Esophagus squamous epithelium (tissue), 5 donors: ENCODE results near the gene CILP2. TPM values are rescaled to one million over a fixed set of nuclear protein-coding genes. Genes with fewer than 3 reads are reported as not detected.

Experiments
- DNase-seq: peaks from one replicate; lab custom pipeline; 2025; lab: John Stamatoyannopoulos, UW
- H3K27ac ChIP-seq, 4 donors: fragments of 200-600 bp; sonication (generic); one replicate each; pipeline ENCODE4 v1.5.1; 2016 to 2019; ENCODE audit warnings: mild to moderate bottlenecking in 1 of 4
- H3K27me3 ChIP-seq, 4 donors: fragments of 200-600 bp; sonication (generic); 1 replicate in 3 of 4; 2 replicates in 1 of 4; pipeline versions ENCODE4 v1.5.1 to v1.6.0; 2017 to 2021; ENCODE audit warnings: antibody characterized with exemption in 1 of 4
- H3K36me3 ChIP-seq, 3 donors: fragments of 200-600 bp; sonication (generic); one replicate each; pipeline ENCODE4 v1.5.1; 2016 to 2019
- H3K4me1 ChIP-seq, 3 donors: fragments of 200-600 bp; sonication (generic); one replicate each; pipeline ENCODE4 v1.5.1; 2017 to 2019
- H3K4me3 ChIP-seq, 4 donors: fragments of 200-600 bp; sonication (generic); 1 replicate in 3 of 4; 2 replicates in 1 of 4; pipeline ENCODE4 v1.5.1; 2016 to 2019; ENCODE audit warnings: mild to moderate bottlenecking in 2 of 4, moderate library complexity in 1 of 4
- H3K9me3 ChIP-seq, 3 donors: fragments of 200-600 bp; sonication (generic); one replicate each; pipeline ENCODE4 v1.5.1; 2016 to 2019
- POLR2A ChIP-seq, 4 donors: fragments of 450-650 bp; IDR thresholded peaks; one replicate each; pipeline ENCODE4 v1.6.1; 2017; ENCODE audit warnings: antibody characterized with exemption in 4 of 4, mild to moderate bottlenecking in 4 of 4, moderate library complexity in 3 of 4
- WGBS, 2 donors: methylation state at CpG; one replicate each; pipeline ENCODE4 v1.1.5; 2018; 5-methylcytosine and 5-hydroxymethylcytosine counted together
- intact Hi-C: fragments of 100-400 bp; cut with DNase I; formaldehyde crosslinking; loops from one replicate; pipeline ENCODE4 v1.15.0; 2022
- total RNA-seq, 4 donors: library from RNA; depleted of rRNA; stranded (reverse); fragments of >200 nt; gene quantifications; one replicate each; pipeline ENCODE4 v1.1.0, GENCODE V29; 2016
- TF ChIP-seq, protein P1 (sequence below), 6 experiments: fragments of 450-650 bp in 4 of 6; fragments of 200-600 bp in 2 of 6; sonication (generic) in 2 of 6; IDR thresholded peaks; one replicate each; pipeline ENCODE4 v1.5.1; 2016 to 2019; ENCODE audit warnings: antibody characterized with exemption in 6 of 6, mild to moderate bottlenecking in 4 of 6, moderate library complexity in 4 of 6
- donor health status: DM: yes; HTN: yes; CAD: no.

Gene CILP2
- under 1 TPM in 1 of 4 donors, not detected in 3; under 0.01 TPM for total RNA-seq

- 21% methylated on average over 2 of the region's 56 CpGs; no CpG with 5 or more reads in 1 of the 2 donors for WGBS, 2 donors
- intact Hi-C loops, result no loop called here
- peaks cover 20 to 43% (median 34%) of the 10 kb centered on the region in 3 donors for H3K4me1 ChIP-seq
- no peaks in the 10 kb centered on the region for H3K36me3 ChIP-seq
- peaks cover 0 to 77% (median 28%) of the 10 kb centered on the region in 4 donors for H3K27me3 ChIP-seq
- DNase-seq, result no peak
- TF ChIP-seq, protein P1, sequence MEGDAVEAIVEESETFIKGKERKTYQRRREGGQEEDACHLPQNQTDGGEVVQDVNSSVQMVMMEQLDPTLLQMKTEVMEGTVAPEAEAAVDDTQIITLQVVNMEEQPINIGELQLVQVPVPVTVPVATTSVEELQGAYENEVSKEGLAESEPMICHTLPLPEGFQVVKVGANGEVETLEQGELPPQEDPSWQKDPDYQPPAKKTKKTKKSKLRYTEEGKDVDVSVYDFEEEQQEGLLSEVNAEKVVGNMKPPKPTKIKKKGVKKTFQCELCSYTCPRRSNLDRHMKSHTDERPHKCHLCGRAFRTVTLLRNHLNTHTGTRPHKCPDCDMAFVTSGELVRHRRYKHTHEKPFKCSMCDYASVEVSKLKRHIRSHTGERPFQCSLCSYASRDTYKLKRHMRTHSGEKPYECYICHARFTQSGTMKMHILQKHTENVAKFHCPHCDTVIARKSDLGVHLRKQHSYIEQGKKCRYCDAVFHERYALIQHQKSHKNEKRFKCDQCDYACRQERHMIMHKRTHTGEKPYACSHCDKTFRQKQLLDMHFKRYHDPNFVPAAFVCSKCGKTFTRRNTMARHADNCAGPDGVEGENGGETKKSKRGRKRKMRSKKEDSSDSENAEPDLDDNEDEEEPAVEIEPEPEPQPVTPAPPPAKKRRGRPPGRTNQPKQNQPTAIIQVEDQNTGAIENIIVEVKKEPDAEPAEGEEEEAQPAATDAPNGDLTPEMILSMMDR (IDR thresholded peaks at IDR 0.05), result no peak
- no peak for TF ChIP-seq POLR2A (IDR thresholded peaks at IDR 0.05)
- peak within 1 kb of the TSS in 3 of 4 donors; percentile 25 to 57 (median 38) for H3K4me3 ChIP-seq
- no peak within 1 kb of the TSS for H3K27ac ChIP-seq
- peaks cover 0 to 4% (median 0%) of the 10 kb centered on the region in 3 donors for H3K9me3 ChIP-seq
Observed at GRCh38 chr19:19538061-19538784, at the start of gene CILP2. CILP2 (plus strand) TSS chr19:19538265; CDS start chr19:19538350, 85 bp downstream.

DNA sequence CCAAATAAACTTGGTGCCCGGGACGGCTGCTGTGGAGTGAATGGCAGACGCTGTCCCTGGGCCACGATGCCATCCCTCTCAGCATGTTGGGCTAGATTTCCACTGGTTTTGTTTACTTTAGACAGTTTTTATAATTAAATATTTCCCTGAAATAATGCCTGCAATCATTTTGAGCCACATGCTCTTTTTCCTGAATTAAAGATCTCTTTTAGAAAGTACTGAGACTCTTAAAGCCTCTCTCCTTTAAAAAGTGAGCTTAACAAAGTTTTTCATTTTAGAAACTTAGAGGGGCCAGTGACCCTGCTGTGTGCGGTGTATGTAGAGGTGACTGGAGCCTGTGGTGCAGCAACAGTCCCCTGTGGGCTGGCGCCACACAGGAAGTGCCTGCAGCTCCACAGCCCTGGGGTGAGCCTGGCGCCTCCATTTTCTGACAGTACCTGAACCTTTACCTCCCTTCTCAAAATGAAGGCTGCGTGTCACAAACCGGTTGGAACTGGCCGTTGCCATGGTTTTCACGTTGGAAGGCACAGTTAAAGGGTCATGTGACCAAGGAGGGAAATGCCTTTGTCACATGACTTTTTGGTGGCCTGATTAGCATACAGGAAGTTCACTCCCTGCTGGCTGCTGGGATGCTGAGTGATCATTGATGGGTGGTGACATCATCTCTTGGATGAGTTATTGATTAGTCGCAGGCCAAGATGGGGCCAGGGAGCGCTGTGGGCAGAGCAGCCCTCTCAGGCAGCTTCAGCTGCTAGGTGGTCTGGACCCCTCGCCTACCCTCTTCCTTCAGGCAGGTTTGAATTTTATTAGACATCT is 49.0 kb upstream of the CILP2 start:
- H3K4me3 ChIP-seq, result peak overlapping the region in 2 of 4 donors; percentile 17 to 22
- peaks cover 5 to 39% (median 18%) of the 10 kb centered on the region in 3 donors for H3K36me3 ChIP-seq
- no peaks in the 10 kb centered on the region for H3K9me3 ChIP-seq
- H3K4me1 ChIP-seq, result peaks cover 37 to 65% (median 43%) of the 10 kb centered on the region in 3 donors
- no peak for TF ChIP-seq POLR2A (IDR thresholded peaks at IDR 0.05)
- TF ChIP-seq, protein P1 (IDR thresholded peaks at IDR 0.05), result no peak
- WGBS, 2 donors, result 19 to 37% methylated on average over 10 of the region's 14 CpGs
- H3K27me3 ChIP-seq, result no peaks in the 10 kb centered on the region
- peak overlapping the region; percentile 62 to 87 (median 73) for H3K27ac ChIP-seq
- intact Hi-C loops, result no loop called here
- DNase-seq, result peak; percentile 70

GRCh38 chr19:19489804-19490204 is 48.3 kb upstream of the CILP2 start:
- Histone ChIP-seq H3K4me1 (peaks cover 37 to 62% (median 43%) of the 10 kb centered on the region in 3 donors), H3K4me3 (peak overlapping the region in 2 of 4 donors; percentile 17 to 22), H3K27me3 (no peaks in the 10 kb centered on the region), H3K36me3 (peaks cover 9 to 46% (median 26%) of the 10 kb centered on the region in 3 donors), H3K27ac (peak overlapping the region; percentile 62 to 87 (median 73)), H3K9me3 (no peaks in the 10 kb centered on the region)
- intact Hi-C loops, result loop anchor here (5.0 kb wide), 1 partner anchor 123 kb away; no protein-coding TSS in a partner anchor
- 41 to 69% methylated on average over 4 to 6 of the region's 9 CpGs for WGBS, 2 donors
- no peak for DNase-seq
- no peak for TF ChIP-seq POLR2A (IDR thresholded peaks at IDR 0.05)
- TF ChIP-seq, protein P1 (IDR thresholded peaks at IDR 0.05), result no peak

GRCh38 chr19:19490214-19490968 is 47.7 kb upstream of the CILP2 start:
- WGBS, 2 donors, result 33% methylated on average over 15 of the region's 20 CpGs
- intact Hi-C loops, result loop anchor here (5.0 kb wide), 1 partner anchor 123 kb away; no protein-coding TSS in a partner anchor
- peaks cover 37 to 56% (median 43%) of the 10 kb centered on the region in 3 donors for H3K4me1 ChIP-seq

More at GRCh38 chr19:19490214-19490968, 47.7 kb upstream of the CILP2 start:
- Histone ChIP-seq H3K4me3 (peak overlapping the region in 1 of 4 donors; percentile 16), H3K27ac (peak overlapping the region; percentile 62 to 87 (median 73)), H3K36me3 (peaks cover 9 to 52% (median 28%) of the 10 kb centered on the region in 3 donors), H3K9me3 (no peaks in the 10 kb centered on the region), H3K27me3 (no peaks in the 10 kb centered on the region)
- DNase-seq, result no peak
- TF ChIP-seq, protein P1 (IDR thresholded peaks at IDR 0.05), result peak; percentile 77 to 93 (median 82)
- TF ChIP-seq POLR2A (IDR thresholded peaks at IDR 0.05), result no peak
